Measurements from ENCODE around the gene GJB4.
"Not testable (repeated sequence)": the region's sequence is repeated elsewhere in the genome, so short reads cannot be mapped to it uniquely, and the experiment has no call there.

GJB4 gene

GRCh38 chr1:34759503-34760357 is at the start of gene GJB4:
TSS of gene GJB4 (plus strand) at chr1:34759740. CDS start at chr1:34761255, 1,515 bp downstream.
- no peak for DNase-seq

DNA sequence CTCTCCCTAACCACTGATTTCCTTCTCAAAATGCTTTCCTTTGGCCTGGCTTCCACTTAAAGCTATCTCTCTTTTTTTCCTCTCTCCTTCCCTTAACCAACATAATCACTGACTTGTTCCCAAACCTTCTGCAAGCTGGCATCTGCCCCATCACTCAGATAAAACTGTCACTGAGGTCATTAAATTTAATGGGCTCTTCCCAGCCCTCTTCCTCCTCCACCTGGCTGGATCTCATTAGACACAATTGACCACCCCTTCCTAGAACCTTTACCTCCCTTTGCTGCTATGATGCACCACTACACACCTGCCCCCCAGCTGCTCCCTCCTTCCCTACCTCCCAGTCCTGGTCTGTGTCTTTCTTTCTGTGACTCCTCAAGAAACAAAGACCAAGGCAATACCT is 48.7 kb upstream of the GJB4 start:
- DNase-seq: no peak

GRCh38 chr1:34711485-34711884 is 48.1 kb upstream of the GJB4 start:
- DNase-seq: no peak

DNA sequence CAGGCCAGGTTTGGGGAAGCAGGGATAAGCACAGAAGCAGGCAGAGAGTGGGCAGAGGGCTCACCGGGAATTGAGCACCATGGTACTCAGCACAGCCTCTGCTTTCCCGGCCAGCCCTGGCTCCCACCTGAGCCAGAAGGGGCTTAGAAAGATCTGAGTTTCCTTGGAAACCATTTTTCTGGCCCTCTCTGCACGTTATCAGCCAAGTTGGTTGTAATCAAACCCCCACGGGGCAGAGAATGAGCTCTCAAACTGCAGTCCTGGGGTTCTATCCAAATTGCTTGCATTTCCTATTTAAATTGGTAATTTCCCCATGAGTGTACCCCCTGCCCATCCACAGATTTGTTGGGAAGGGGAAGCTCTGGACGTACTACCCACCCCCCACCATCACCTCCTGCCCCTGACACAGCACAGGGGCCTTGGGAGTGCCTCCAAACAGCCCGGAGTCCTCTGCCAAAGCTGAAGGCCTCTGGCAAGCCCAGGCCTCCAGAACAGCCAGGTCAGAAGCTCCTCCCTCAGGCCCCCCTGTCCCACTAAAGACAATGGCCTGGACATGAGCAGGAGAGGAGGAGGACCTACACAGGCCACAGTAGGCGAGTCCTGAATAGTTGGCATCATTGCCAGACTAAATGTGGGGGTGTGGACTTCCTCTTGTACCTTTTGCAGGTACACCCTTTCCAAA is 47.4 kb upstream of the GJB4 start:
- no peak for DNase-seq

- no peak for DNase-seq
Observed at GRCh38 chr1:34713443-34713842, 46.1 kb upstream of the GJB4 start.

DNA sequence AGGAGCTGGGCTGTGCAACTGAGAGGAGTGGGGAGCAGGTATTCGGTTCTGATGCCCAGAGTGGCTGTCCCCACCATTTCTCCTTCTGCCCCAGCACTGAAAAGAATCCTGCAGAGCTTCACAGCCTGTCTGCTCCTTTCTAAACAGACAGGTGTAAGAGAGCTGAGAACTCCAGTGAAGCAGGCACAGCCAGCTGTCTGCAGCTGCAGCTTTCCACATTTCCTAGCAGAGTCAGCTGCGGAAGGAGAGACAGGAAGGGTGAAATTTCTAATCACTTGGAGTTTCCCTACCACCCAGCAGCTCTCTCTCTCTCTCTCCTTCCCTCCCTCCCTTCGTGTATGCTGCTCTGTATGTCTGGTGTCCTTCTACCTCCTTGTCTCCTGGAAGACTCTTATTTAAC is 45.2 kb upstream of the GJB4 start:
- no peak for DNase-seq

DNA sequence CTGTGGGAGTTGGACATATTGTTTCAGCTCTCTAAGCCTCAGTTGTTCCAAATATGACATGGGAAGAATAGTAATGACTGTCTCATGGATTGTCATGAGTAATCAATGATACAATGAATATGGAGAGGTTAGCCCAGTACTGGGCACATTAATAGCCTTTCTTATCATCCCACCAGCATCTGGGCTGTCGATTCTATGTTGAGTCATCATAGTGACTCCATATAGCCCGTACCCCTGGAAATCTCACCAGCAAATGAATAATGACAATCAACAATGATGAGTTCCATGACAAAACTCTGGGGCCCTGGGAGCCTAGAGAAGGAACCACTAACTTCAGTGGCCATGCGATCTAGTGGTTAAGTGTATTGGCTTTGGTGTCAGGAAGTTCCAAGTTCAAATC is 44.4 kb upstream of the GJB4 start:
- no peak for DNase-seq

DNA sequence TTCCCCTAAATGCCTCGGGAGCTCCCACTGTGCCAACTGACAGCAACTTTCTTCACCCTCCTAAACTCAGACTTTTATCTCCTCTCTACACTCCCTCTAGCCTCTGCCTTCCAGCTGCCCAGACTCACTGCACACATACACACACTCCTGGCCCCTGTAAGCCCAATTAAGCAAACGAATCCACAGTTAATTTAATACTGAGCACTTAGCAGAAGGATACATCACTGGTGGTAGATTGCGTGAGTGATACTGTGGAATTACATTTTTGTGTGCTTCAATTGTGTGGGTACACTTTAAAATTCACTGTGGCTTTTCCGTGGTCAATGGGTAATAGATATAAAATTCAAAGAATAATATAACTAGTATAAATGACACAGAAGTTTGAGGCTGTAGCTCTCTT is 38.3 kb upstream of the GJB4 start:
- DNase-seq: no peak

DNA sequence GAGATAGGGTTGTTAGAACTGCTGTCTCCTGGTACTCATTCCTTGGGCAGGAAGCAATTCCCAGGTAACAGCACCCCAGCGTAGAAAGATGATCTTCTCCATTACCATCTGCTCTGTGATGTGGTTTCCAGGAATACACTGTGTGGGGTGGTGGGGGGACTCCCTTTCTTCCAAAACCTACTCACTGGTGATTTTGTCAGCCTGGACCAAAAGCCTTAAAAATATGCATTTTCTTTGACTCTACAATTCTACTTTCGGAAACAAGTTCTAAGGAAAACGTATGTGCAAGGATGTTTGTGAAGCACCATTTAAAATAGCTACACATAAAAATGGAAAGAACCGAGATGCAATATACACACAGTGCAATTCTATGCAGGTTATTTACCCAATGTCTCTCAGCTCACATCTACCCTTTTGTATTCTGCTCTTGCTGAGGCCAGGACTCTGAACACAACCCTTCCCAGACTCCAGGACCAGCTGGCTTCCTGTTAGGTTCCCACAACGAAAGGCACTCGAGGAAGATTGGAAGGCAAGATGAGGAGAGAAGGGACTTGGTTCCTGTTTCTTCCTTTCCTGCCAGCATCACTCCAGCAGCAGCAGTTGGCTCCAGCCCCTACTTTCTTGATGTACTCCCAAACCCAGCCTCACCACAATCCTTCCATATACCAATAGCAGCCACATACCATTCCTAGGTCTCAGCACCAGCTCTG is 37.7 kb upstream of the GJB4 start:
- DNase-seq: no peak

GRCh38 chr1:34726861-34727260 is 32.7 kb upstream of the GJB4 start:
- DNase-seq: no peak

- DNase-seq: no peak
Observed at GRCh38 chr1:34730485-34730884, 29.1 kb upstream of the GJB4 start.

DNA sequence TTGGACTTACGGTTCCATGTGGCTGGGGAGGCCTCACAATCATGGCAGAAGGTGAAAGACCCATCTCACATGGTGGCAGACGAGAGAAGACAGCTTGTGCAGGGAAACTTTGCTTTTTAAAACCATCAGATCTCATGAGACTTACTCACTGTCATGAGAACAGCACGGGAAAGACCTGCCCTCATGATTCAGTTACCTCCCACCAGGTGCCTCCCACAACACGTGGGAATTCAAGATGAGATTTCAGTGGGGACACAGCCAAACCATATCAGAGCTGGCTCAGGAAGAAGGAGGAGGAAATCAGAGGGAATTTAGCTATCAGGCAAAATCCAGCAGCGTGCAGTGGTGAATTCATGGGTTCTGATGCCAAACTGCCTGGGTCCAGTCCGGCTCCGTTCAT is 26.7 kb upstream of the GJB4 start:
- DNase-seq: not testable (repeated sequence)

GRCh38 chr1:34736692-34737091 is 22.8 kb upstream of the GJB4 start:
- DNase-seq: no peak

DNA sequence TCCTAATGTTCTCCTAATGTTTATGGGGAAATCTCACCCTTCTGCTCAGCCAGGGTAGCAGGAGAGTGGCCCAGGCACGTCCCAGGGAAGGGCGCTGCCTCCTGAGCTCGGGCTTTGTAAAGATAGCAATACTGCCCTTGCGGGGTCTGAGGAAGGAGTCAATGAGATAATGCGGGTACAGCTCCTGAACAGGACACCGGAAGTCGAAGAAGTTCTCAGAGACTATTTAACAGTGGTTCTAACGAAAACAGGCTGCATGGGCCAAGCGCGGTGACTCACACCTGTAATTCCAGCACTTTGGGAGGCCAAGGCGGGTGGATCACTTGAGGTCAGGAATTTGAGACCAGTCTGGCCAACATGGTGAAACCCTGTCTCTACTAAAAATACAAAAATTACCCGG is 22.3 kb upstream of the GJB4 start:
- not testable (repeated sequence) for DNase-seq

GRCh38 chr1:34739613-34740012 is 19.9 kb upstream of the GJB4 start:
- no peak for DNase-seq

DNA sequence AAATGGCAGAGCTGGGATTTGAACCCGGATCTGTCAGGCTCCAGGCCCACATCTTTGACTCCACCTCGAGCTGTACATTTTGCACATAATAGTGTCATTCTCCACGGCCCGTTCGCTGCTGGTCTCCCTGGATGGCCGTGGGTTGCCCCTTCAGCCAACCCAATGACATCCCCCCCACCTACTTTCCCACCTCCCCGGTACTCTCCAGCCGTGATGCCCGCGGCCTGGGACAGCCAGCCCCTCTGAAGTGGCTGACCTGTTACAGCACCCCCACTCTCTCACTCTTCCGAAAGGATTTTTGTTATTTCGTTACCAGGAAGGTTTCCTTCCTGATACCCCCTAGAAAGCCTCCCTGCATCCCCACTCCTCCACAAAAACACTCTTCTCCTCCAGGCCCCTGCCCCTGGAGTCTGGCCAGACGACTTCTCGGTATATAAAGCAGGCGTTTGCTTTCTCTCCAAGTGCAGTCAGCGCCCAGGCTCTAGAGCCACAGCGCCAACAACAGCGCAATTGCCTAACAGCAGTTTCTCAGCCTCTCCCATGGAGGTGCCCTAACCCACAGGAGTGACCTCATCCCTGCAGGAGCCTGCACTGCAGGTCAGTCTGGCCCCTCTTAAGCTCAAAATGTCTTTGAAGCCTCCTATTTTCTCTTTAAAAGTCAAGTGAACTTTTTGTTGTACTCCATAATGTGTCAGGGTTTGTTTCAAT is 19.2 kb upstream of the GJB4 start:
- DNase-seq: no peak

DNA sequence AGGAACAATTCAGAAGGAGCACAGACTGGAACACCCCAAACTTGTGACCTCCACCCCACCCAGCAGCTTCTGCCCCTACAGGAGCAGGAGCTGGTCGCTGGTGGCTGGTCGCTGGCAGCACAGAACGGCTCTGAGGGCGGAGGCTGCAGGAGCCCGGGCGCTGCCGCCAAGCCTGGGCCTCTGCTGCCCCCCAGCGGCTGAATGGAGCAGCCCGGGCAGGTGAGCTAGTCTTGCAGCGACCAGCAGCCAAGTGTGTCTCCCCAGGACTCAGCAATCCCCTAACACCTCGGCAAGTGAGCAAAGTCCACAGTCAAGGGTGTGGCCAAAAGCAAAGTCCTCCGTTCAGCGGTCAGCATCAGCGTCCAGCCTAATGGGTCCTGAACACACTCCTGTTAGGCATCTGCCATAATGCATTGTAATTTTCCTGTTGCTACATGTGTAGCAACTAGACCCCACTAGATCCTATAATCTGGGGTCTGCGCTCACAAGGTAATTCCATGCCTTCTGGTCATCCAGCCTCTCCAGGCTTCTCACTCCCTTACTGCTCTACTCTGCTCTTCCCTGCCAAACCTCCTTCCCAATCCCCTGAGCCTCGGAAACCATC is 16.8 kb upstream of the GJB4 start:
- DNase-seq: peak; percentile 73

DNA sequence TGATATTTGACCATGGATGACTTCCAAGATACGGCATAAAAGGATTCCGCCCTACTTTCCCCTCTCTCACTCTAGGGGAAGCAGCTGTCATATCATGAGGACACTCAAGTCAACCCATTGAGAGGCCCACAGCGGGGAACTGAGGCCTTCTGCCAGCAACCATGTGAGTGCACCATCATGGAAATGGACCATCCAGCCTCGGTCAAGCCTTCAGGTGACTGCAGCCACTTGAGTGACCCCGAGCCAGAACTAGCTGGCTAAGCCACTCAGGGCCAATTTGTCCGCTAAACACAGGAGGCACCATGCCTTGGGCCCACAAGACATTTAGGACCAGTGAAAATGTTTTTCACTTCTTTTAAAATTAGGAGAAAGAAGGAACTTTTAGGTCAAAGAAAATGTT is 15.8 kb upstream of the GJB4 start:
- no peak for DNase-seq

- DNase-seq: no peak
Observed at GRCh38 chr1:34744851-34745250, 14.7 kb upstream of the GJB4 start.

- no peak for DNase-seq
Observed at GRCh38 chr1:34745666-34746065, 13.9 kb upstream of the GJB4 start.

DNA sequence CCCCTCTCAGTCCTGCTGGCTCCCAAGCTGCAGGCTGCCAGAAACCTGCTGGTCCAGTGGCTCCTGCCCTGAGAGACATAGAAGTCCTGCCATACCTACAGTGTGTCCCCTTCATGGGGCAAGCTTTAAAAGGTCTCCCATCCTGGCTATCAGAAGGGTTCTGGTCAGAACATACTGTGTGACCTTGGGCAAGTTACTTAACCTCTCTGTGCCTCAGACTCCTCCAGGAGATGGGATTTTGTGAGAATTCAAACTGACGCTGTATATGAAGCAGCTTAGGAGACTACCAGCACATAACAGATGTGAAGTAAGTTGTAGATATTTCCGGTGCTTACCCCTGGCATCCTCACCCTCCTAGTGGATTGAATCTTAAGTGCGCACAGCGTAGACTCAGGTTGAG is 13.4 kb upstream of the GJB4 start:
- no peak for DNase-seq

DNA sequence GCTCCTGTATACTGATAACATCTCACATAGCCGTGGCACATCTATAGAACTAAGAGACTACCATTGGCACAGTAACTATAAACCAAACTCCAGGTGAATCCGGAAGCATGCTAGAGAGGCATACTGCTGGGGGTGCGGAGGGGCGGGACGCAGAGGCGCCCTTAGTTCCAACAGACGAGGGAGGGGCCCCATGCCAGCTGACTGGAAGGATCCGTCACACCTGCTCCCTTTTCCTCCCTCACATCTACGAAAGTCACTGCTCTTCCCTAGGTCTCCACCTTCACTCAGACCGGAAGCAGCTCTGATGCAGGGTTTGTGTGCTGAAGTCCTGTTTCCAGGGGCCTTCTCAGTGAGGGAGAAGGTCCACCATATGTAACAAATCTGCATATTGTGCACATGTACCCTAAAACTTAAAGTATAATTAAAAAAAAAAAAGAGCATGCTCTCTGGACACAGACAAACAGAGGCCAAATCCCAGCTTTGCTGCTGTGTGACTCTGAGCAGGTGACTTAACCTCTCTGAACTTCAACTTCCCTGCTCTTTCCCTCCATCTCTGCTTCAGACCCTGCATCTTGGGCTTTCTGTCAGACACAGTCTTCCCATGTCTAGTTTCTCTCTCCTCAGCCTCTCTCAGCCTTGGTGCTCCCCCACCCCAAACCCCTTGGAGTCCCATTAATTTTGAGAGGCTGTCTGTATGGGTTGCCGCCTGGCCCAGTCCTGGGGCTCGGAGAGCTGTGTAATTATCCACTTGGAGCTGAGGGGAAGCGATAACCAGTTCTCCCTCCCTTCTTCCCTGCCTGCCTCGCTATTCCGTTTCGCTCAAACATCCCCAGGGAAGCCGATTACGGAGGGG is 12.5 kb upstream of the GJB4 start:
- DNase-seq: no peak

Measured in activated gamma-delta T cell treated with Interleukin-2 at 50 U/mL for 16 hours (primary cell).